Right lobe of liver (tissue), 6 donors: ENCODE measurements around the gene SSH2. TPM values are rescaled to one million over a fixed set of nuclear protein-coding genes. Genes with fewer than 3 reads are reported as not detected.

Source experiments
- ATAC-seq, 4 donors: fragments of 200-7000 bp; cut with Tn5 transposase; one replicate each; pipeline ENCODE4 v1.9.1; 2020; ENCODE audit warnings: mild to moderate bottlenecking in 4 of 4, moderate library complexity in 4 of 4
- DNase-seq, 3 donors: peaks; one replicate each; pipeline ENCODE4 v3.0.0-alpha.2; 2020
- H3K27ac ChIP-seq, 3 donors: fragments of 200-600 bp; one replicate each; pipeline ENCODE4 v1.8.0; 2022
- H3K27me3 ChIP-seq, 2 donors: fragments of 200-600 bp; one replicate each; pipeline ENCODE4 v1.8.0; 2022
- H3K36me3 ChIP-seq, 4 donors: fragments of 200-600 bp; sonication (generic) in 1 of 4; one replicate each; pipeline versions ENCODE4 v1.5.1 to v1.8.0; 2017 to 2022; ENCODE audit warnings: control low read depth in 1 of 4
- H3K4me1 ChIP-seq, 4 donors: fragments of 200-600 bp; sonication (generic) in 1 of 4; one replicate each; pipeline versions ENCODE4 v1.5.1 to v1.8.0; 2017 to 2022; ENCODE audit warnings: control low read depth in 1 of 4
- H3K4me3 ChIP-seq, 3 donors: fragments of 200-600 bp; one replicate each; pipeline ENCODE4 v1.8.0; 2022
- H3K9me3 ChIP-seq, 4 donors: fragments of 200-600 bp; sonication (generic) in 1 of 4; one replicate each; pipeline versions ENCODE4 v1.5.1 to v1.8.0; 2017 to 2022; ENCODE audit warnings: control low read depth in 1 of 4
- POLR2A ChIP-seq: fragments of 450-650 bp; IDR thresholded peaks from one replicate; pipeline ENCODE4 v1.6.1; 2017; ENCODE audit warnings: antibody characterized with exemption, mild to moderate bottlenecking
- WGBS: methylation state at CpG from one replicate; pipeline ENCODE4 v1.1.6; 2018; ENCODE audit warnings: low coverage, low lambda C conversion rate; ENCODE audit not compliant: insufficient coverage; ENCODE audit errors: missing lambda C conversion rate; 5-methylcytosine and 5-hydroxymethylcytosine counted together
- intact Hi-C, 2 donors: fragments of 100-400 bp; cut with DNase I; formaldehyde crosslinking; loops; one replicate each; pipeline versions ENCODE4 v1.11.2 to v1.14.1; 2022
- total RNA-seq, 6 experiments: library from RNA; depleted of rRNA in 2 of 6; stranded (reverse); fragments of >200 nt in 2 of 6; fragmentation: NEBNext Ultra II Directional in 3 of 6; extraction: Animal tissue kit (Norgen Biotek cat#: 25700) in 3 of 6; gene quantifications; one replicate each; pipeline versions ENCODE4 v1.1.0 to v1.2.4, GENCODE V29; 2016 to 2023
- TF ChIP-seq, protein P1 (sequence below), 4 donors: fragments of 200-600 bp in 3 of 4; fragments of 450-650 bp in 1 of 4; IDR thresholded peaks; one replicate each; pipeline versions ENCODE4 v1.5.1 to v1.8.0; 2016 to 2022; ENCODE audit warnings: antibody characterized with exemption in 4 of 4, mild to moderate bottlenecking in 2 of 4
- donor health status: DM: no; HTN: yes; CAD: no.
- donor health status: DM: no; HTN: no; CAD: no.
- donor health status: DM: no; HTN: no; CAD: no.
- donor health status: DM: no; HTN: yes; CAD: no.
- donor health status: DM: no; HTN: yes; CAD: no.

SSH2 gene
- total RNA-seq, 6 experiments from 2014 or later, result 8.0 to 12.7 (median 10.5) TPM

- WGBS, result 92% methylated on average over 10 of the region's 11 CpGs
Measured at GRCh38 chr17:29711588-29712385, 218.2 kb downstream of the SSH2 start.

DNA sequence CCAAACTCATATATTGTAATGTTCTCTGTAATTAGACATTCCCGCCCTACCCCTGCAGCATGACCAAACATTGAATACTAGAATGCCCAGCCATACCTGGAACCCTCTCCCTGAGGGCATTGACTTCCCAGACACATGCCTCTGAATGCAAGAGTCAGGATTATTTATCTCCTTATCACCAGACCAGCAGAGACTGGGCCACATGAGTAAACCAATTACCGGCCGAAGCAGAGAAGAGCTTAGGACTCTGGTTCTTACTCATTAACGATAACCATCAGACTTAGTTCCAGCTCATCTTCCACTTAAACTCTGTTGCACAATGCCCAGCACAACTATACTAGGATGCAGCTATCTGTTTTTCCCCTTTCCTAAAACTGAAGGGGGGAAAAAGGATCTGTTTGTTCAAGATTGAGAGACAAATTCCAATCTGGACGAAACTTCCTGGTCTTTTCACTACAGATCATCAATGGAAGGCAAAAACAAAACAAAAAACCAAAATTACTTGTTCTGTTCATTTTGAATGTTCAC lies 219.1 kb downstream of the SSH2 start:
- Histone ChIP-seq H3K36me3 (no peaks in the 10 kb centered on the region), H3K27me3 (no peaks in the 10 kb centered on the region), H3K9me3 (no peaks in the 10 kb centered on the region), H3K4me1 (peaks cover 0 to 9% (median 0%) of the 10 kb centered on the region in 4 donors), H3K27ac (no peak overlapping the region), H3K4me3 (no peak overlapping the region)
- DNase-seq, result no peak
- WGBS, result 61% methylated on average over 5 of the region's 5 CpGs
- intact Hi-C loops, result no loop called here
- no peak for TF ChIP-seq POLR2A
- TF ChIP-seq, protein P1, sequence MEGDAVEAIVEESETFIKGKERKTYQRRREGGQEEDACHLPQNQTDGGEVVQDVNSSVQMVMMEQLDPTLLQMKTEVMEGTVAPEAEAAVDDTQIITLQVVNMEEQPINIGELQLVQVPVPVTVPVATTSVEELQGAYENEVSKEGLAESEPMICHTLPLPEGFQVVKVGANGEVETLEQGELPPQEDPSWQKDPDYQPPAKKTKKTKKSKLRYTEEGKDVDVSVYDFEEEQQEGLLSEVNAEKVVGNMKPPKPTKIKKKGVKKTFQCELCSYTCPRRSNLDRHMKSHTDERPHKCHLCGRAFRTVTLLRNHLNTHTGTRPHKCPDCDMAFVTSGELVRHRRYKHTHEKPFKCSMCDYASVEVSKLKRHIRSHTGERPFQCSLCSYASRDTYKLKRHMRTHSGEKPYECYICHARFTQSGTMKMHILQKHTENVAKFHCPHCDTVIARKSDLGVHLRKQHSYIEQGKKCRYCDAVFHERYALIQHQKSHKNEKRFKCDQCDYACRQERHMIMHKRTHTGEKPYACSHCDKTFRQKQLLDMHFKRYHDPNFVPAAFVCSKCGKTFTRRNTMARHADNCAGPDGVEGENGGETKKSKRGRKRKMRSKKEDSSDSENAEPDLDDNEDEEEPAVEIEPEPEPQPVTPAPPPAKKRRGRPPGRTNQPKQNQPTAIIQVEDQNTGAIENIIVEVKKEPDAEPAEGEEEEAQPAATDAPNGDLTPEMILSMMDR (IDR thresholded peaks at IDR 0.05), result no peak
- ATAC-seq, result peak in 2 of 4 donors; percentile 19 to 32

More at GRCh38 chr17:29711588-29712385, 218.2 kb downstream of the SSH2 start:
- Histone ChIP-seq H3K36me3 (no peaks in the 10 kb centered on the region), H3K27me3 (no peaks in the 10 kb centered on the region), H3K4me1 (peaks cover 0 to 9% (median 0%) of the 10 kb centered on the region in 4 donors), H3K4me3 (no peak overlapping the region), H3K9me3 (no peaks in the 10 kb centered on the region), H3K27ac (no peak overlapping the region)
- intact Hi-C loops, result no loop called here
- DNase-seq (no peak), ATAC-seq (no peak)
- no peak for TF ChIP-seq POLR2A

DNA sequence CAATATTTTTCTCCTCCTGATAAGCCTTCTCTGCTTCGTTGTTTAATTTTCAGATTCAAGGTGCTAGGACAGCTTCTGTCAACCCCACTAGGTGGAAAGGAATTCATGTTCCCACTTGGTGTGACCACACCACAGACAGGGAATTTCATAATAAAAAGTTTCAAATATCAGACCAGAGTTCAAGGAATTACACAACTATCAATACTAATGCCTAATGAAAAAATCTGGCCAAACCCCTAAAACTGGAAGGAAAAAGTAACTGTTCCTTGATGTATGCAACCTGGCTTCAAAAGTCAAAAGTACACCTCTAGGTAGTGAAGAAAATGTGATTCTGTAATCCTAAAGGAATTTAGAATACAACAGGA lies 219.5 kb downstream of the SSH2 start:
- Histone ChIP-seq H3K4me3 (no peak overlapping the region), H3K9me3 (no peaks in the 10 kb centered on the region), H3K4me1 (peaks cover 0 to 9% (median 0%) of the 10 kb centered on the region in 4 donors), H3K27ac (no peak overlapping the region), H3K36me3 (no peaks in the 10 kb centered on the region), H3K27me3 (no peaks in the 10 kb centered on the region)
- ATAC-seq, result no peak
- TF ChIP-seq, protein P1 (IDR thresholded peaks at IDR 0.05), result no peak
- TF ChIP-seq POLR2A, result no peak
- intact Hi-C loops, result no loop called here
- 83% methylated on average over 1 of the region's 1 CpG for WGBS
- DNase-seq, result no peak

DNA sequence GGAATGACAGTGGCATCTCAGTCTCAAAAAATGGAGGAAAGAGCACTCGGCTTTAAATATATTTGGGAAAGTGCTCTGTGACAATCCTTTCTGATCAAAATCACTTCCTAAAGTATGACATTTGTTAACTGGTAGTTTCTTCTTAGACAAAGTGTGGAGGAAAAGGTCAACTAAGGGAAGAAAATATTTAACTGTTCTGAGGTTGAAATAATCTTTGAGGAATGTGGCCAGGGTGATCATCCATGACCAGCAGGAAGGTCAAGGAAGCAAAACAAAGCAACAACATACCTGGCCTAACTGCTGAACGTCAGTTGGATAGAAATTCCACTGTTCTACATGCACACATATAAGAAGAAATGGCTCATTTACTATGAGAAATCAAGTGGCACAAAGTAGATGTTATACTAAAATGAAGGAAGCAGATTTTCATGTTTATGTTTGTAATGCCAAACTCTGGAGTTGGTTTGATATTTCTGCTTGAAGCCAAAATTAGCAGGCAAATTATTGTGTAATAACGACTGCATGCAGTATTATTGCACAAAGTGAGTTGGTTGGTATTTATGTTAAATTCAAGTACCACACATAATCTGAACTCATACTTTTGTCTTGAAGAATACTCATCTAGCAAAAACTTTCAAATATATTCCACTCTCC lies 220.0 kb downstream of the SSH2 start:
- Histone ChIP-seq H3K36me3 (no peaks in the 10 kb centered on the region), H3K27ac (no peak overlapping the region), H3K9me3 (no peaks in the 10 kb centered on the region), H3K4me3 (no peak overlapping the region), H3K4me1 (peaks cover 0 to 9% (median 0%) of the 10 kb centered on the region in 4 donors), H3K27me3 (no peaks in the 10 kb centered on the region)
- no peak for TF ChIP-seq POLR2A
- TF ChIP-seq, protein P1 (IDR thresholded peaks at IDR 0.05), result no peak
- intact Hi-C loops, result no loop called here
- 27% methylated on average over 3 of the region's 3 CpGs for WGBS
- DNase-seq (no peak), ATAC-seq (no peak)

- Histone ChIP-seq H3K27ac (peak overlapping the region in 2 of 3 donors; percentile 71 to 73), H3K9me3 (no peaks in the 10 kb centered on the region), H3K36me3 (no peaks in the 10 kb centered on the region), H3K4me3 (no peak overlapping the region), H3K27me3 (no peaks in the 10 kb centered on the region), H3K4me1 (peaks cover 0 to 9% (median 0%) of the 10 kb centered on the region in 4 donors)
- TF ChIP-seq, protein P1 (IDR thresholded peaks at IDR 0.05), result no peak
- TF ChIP-seq POLR2A, result no peak
- no peak for ATAC-seq
- DNase-seq, result no peak
- intact Hi-C loops, result no loop called here
Measured at GRCh38 chr17:29707212-29707571, 222.8 kb downstream of the SSH2 start.
